ENCODE data around the gene UTS2B.
"Not testable (repeated sequence)": the region's sequence is repeated elsewhere in the genome, so short reads cannot be mapped to it uniquely, and the experiment has no call there.

UTS2B gene

DNA sequence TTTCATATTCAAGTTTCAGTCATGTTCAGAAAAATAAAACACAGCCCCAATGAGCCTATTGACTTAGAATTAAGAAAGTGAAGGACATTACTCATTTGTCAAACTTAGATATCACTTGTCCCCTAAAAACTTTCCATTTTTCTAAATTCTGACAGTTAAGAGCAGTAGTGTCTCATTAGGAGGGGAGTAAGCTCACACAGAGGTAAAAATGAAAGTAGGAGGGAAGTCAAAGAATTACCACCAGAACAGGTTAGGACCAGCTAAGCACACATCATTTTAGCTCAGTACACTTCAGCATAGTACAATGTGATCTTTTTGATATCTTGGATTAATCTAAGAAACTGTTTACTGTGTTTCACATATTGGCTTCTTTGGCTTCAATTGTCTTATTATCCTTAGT, 67.0 kb downstream of the UTS2B start:
- no peaks in the 10 kb centered on the region for H3K27me3 Mint-ChIP-seq
- intact Hi-C loops (cut with micrococcal nuclease): no loop called here
- peaks cover 11% of the 10 kb centered on the region for H3K9me3 Mint-ChIP-seq
- H3K4me1 Mint-ChIP-seq (ENCODE audit: low read depth): peaks cover 20% of the 10 kb centered on the region
- peak overlapping the region; percentile 34 for H3K27ac Mint-ChIP-seq
- peak overlapping the region; percentile 20 for H3K4me3 Mint-ChIP-seq
- no peaks in the 10 kb centered on the region for H3K36me3 Mint-ChIP-seq (ENCODE audit: low read depth)

DNA sequence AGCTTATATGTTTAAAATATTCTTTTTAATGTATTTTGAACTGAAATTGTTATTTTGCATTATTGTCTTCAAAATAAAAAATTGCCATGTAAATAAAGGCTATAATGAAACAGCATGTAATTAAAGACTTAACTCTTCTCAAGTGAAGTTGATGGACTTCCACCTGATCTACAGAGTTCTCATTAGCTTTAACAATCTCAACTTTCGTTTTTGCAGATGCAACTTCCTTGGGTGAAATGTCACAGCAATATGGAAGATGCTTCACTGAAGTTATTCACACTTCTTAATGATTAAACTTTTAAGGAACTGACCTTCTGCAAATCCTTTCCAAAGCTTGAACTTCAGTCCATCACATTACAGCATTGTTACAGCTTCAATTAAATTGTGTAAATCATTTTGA, 67.7 kb downstream of the UTS2B start:
- no peaks in the 10 kb centered on the region for H3K27me3 Mint-ChIP-seq
- H3K27ac Mint-ChIP-seq: no peak overlapping the region
- H3K4me1 Mint-ChIP-seq (ENCODE audit: low read depth): peaks cover 24% of the 10 kb centered on the region
- intact Hi-C loops (cut with micrococcal nuclease): no loop called here
- no peaks in the 10 kb centered on the region for H3K36me3 Mint-ChIP-seq (ENCODE audit: low read depth)
- no peak overlapping the region for H3K4me3 Mint-ChIP-seq
- peaks cover 6% of the 10 kb centered on the region for H3K9me3 Mint-ChIP-seq

DNA sequence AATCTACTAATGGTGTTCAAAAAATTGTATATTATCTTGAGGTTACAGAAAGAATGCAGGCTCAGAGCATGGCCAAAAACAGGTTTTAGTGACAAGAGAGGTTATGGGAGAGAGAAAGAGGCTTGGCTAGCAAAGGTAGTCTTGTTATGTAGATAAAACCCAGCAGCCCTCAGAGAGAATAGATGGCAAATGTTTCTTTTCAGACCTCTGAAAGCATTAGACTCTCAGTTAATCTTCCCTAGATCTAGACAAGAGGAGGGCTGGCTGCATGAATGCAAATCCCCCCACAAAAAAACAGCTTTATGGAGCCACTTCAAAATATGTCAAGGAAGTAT, 69.1 kb downstream of the UTS2B start:
- no peak overlapping the region for H3K27ac Mint-ChIP-seq
- intact Hi-C loops (cut with micrococcal nuclease): no loop called here
- H3K27me3 Mint-ChIP-seq: no peaks in the 10 kb centered on the region
- no peak overlapping the region for H3K4me3 Mint-ChIP-seq
- peaks cover 24% of the 10 kb centered on the region for H3K4me1 Mint-ChIP-seq (ENCODE audit: low read depth)
- H3K9me3 Mint-ChIP-seq: no peaks in the 10 kb centered on the region
- H3K36me3 Mint-ChIP-seq (ENCODE audit: low read depth): no peaks in the 10 kb centered on the region

DNA sequence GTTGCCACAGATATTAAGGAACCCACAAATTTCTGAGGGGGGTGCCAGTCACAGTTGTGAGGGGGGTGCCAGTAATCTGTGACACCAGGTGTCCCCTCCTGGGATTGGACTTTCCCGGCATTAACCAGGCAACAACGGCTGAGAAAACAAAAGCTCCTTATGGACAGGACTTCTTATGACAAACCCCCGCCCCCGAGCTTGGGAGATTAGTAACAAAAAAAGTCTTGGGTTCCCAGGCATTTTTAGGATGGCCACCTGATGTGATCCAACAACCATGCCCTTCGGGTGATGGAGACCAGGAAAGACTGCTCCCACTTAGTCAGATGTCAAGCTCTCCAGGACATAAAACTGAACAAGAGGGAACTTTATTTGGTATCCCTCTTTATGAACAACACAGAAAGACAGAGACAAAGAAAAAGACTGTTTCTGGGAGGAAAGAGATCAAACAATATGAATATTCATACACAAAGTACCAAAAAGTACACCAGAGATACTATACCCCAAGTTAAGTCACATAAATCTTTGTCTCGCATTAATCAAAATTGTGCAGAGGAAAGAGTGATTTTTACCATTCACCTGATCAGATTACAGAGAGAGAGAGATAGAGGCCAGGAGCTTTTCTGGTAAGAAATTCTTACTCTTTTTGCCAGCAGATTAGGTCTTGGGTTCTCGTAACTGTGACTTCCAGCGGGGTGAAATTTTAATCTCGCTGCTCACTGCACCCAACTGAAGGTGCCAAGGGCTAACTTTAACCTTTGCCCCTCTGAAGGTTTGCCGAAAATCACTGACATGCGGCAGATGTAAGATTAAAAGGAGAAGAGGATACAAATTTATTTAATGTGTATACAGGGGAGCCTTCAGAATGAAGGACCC, 69.7 kb downstream of the UTS2B start:
- H3K4me3 Mint-ChIP-seq: no peak overlapping the region
- H3K27ac Mint-ChIP-seq: no peak overlapping the region
- peaks cover 24% of the 10 kb centered on the region for H3K4me1 Mint-ChIP-seq (ENCODE audit: low read depth)
- intact Hi-C loops (cut with micrococcal nuclease): no loop called here
- H3K27me3 Mint-ChIP-seq: no peaks in the 10 kb centered on the region
- H3K36me3 Mint-ChIP-seq (ENCODE audit: low read depth): no peaks in the 10 kb centered on the region
- no peaks in the 10 kb centered on the region for H3K9me3 Mint-ChIP-seq

DNA sequence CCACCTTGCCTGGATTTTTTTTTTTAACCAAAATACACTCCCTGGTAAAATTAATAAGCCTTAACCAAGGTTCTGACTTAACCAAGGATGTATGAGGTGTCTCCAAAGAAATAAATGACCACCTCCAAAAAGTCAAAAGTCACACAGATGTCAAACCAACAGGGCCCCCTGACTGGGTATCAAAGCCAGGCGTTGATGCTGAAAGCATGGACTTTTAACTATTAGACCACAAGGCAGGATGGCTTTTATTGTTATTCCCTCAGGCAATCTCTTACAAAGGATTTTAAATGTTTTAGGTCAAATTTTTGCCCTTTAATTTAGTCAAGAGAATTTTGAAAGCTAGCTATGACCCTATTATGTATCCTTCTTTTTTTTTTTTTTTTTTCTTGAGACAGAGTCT, 70.8 kb downstream of the UTS2B start:
- H3K36me3 Mint-ChIP-seq (ENCODE audit: low read depth): no peaks in the 10 kb centered on the region
- no peaks in the 10 kb centered on the region for H3K9me3 Mint-ChIP-seq
- H3K27ac Mint-ChIP-seq: no peak overlapping the region
- no peak overlapping the region for H3K4me3 Mint-ChIP-seq
- no peaks in the 10 kb centered on the region for H3K27me3 Mint-ChIP-seq
- intact Hi-C loops (cut with micrococcal nuclease): no loop called here
- peaks cover 27% of the 10 kb centered on the region for H3K4me1 Mint-ChIP-seq (ENCODE audit: low read depth)

DNA sequence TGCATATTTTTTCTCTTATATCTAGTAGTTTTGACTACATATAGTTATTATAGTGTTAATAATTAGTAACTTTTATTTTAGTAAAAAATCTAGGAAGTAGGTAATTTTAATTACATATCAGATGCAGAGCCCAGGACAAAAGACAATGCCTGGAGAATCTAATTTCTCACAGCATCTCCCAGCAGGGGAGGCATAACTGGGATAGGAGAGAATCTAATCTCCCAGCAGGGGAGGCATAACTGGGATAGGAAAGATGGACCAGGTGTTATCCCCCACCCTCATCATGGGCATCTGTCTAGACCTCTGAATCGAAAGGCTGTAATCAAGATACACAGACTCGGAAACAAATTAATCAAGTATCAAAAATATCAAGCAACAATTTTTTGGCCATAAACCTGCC, 73.0 kb downstream of the UTS2B start:
- H3K4me3 Mint-ChIP-seq: no peak overlapping the region
- no peaks in the 10 kb centered on the region for H3K9me3 Mint-ChIP-seq
- H3K36me3 Mint-ChIP-seq (ENCODE audit: low read depth): no peaks in the 10 kb centered on the region
- H3K27me3 Mint-ChIP-seq: no peaks in the 10 kb centered on the region
- H3K4me1 Mint-ChIP-seq (ENCODE audit: low read depth): peaks cover 28% of the 10 kb centered on the region
- H3K27ac Mint-ChIP-seq: no peak overlapping the region
- intact Hi-C loops (cut with micrococcal nuclease): no loop called here

DNA sequence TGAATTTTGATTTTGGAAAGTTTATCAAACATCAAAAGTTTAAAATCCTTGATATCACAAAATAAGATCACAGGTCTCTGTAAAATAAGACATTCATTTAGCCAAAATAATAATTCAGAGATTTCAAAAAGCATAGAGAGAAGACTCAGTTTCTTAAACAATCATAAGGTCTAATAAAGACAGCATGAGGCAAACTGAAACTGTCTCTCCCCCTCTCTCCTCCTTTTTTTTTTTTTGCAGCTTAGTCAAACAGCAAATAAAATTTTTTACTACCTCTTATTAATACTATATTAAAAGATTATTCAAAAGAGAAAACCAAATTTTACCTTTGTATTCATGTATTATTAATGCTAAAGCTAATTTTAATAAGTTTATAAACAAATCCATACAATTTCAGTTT, 73.9 kb downstream of the UTS2B start:
- no peak overlapping the region for H3K4me3 Mint-ChIP-seq
- peaks cover 28% of the 10 kb centered on the region for H3K4me1 Mint-ChIP-seq (ENCODE audit: low read depth)
- intact Hi-C loops (cut with micrococcal nuclease): no loop called here
- H3K27me3 Mint-ChIP-seq: no peaks in the 10 kb centered on the region
- H3K9me3 Mint-ChIP-seq: no peaks in the 10 kb centered on the region
- H3K36me3 Mint-ChIP-seq (ENCODE audit: low read depth): no peaks in the 10 kb centered on the region
- H3K27ac Mint-ChIP-seq: no peak overlapping the region

DNA sequence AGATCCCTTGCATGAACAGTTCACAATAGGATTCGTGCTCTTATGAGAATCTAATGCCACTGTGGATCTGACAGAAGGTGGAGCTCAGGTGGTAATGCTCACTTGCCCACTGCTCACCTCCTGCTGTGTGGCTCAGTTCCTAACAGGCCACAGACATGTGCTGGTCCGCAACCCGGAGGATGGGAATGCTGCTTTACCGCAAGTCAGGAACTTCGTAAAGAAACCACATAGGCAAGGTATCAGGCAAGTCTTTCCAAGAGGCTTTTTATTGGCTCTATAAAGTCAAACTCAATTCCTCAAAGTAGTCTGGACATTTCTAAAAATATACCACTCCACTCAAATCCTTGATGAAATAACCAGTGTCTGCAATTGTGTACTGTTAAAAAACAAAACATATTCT, 75.2 kb downstream of the UTS2B start:
- Mint-ChIP-seq H3K27me3 (no peaks in the 10 kb centered on the region), H3K4me1 (ENCODE audit: low read depth) (peaks cover 28% of the 10 kb centered on the region), H3K4me3 (no peak overlapping the region), H3K9me3 (no peaks in the 10 kb centered on the region), H3K27ac (no peak overlapping the region), H3K36me3 (ENCODE audit: low read depth) (no peaks in the 10 kb centered on the region)
- intact Hi-C loops (cut with micrococcal nuclease): no loop called here

DNA sequence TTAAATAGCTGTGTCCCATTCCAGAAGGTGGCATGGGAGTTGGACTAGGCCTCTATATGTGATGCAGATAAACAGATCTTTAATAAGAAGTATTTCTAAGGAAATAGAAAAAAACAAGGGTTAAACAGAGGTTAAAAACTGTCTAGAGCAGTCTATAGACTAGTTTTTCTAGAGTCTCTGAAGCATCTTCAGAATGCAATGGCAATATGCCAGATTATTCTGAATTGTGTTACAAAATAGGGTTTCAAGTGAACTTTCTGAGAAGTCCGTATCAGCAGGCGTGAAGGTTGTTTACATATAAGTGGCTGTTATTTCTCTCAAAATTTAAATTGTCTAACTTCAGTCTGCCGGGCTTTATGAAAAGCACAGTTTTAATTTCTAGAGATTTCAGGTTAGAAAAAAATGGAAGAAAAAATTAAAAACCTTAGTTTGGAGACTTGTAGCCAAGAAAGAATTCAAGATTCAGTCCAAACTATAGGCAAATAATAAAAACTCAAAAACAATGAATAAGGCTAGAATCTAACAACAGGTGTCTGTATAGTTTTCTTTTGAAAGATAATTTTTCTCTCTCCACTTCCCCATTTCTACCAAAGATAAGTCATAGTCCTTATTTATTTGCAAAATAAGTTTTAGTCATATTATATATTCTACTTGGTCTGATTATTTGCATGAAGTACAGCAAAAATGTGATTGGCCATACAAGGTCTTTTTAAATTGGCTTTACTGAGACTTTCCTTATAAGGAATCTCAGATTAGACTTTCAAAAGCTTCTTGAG, 76.0 kb downstream of the UTS2B start:
- Mint-ChIP-seq H3K4me3 (no peak overlapping the region), H3K36me3 (ENCODE audit: low read depth) (no peaks in the 10 kb centered on the region), H3K4me1 (ENCODE audit: low read depth) (peaks cover 28% of the 10 kb centered on the region), H3K27me3 (no peaks in the 10 kb centered on the region), H3K9me3 (no peaks in the 10 kb centered on the region), H3K27ac (no peak overlapping the region)
- intact Hi-C loops (cut with micrococcal nuclease): no loop called here

DNA sequence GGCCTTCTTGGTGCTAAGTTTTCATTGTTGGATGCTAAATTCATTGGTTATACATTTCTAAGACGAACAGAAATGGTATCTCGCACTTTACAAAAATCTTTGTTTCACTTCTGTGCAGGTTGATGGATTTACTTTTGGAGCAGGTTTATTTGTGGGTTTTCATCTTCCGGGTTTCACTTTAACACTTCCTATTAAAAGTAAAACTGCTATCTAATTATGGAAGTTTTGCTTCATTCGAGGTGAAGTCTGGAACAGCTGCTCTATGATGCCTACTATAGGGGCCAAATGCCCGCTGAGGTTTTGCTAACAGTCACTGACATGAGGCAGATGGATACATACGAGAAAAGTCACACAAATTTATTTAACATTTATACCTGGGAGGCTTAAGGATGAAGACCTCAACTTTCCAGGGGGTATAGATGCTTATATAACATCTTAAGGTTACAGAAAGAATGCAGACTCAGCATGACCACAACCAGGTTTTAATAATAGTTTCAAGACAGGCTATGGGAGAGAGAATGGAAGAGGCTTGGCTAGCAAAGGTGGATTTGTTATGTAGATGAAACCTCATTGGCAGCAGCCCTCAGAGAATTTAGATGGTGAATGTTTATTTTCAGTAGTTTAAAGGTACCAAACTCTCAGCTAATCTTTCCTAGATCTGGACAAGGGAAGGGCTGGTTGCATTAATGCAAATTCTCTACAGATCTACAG, 77.1 kb downstream of the UTS2B start:
- no peaks in the 10 kb centered on the region for H3K9me3 Mint-ChIP-seq
- H3K4me1 Mint-ChIP-seq (ENCODE audit: low read depth): peaks cover 17% of the 10 kb centered on the region
- H3K4me3 Mint-ChIP-seq: no peak overlapping the region
- intact Hi-C loops (cut with micrococcal nuclease): no loop called here
- H3K36me3 Mint-ChIP-seq (ENCODE audit: low read depth): no peaks in the 10 kb centered on the region
- no peaks in the 10 kb centered on the region for H3K27me3 Mint-ChIP-seq
- H3K27ac Mint-ChIP-seq: no peak overlapping the region

DNA sequence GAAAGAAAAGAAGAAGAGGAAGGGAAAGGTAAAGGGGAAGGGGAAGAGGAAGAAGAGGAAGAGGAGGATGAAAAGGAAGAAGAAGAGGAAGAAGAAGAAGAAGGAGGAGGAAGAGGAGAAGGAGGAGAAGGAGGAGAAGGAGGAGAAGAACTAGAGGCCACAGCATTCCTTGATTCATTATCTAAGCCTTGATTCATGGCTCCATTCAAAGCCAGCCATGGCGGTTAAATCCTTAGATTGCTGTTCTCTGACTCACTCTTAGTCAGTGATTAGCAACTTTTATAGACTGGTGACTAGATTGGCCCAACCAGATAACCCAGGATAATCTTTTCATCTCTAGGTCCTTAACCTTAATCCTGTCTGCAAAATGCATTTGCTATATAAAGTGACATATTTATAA, 83.7 kb downstream of the UTS2B start:
- intact Hi-C loops (cut with micrococcal nuclease): loop anchor here (5.0 kb wide), 1 partner anchor 36 kb away; no protein-coding TSS in a partner anchor
- Mint-ChIP-seq H3K27ac (peak overlapping the region; percentile 79), H3K4me1 (ENCODE audit: low read depth) (peaks cover 12% of the 10 kb centered on the region), H3K36me3 (ENCODE audit: low read depth) (peaks cover 6% of the 10 kb centered on the region), H3K4me3 (no peak overlapping the region), H3K27me3 (no peaks in the 10 kb centered on the region), H3K9me3 (peaks cover 10% of the 10 kb centered on the region)

DNA sequence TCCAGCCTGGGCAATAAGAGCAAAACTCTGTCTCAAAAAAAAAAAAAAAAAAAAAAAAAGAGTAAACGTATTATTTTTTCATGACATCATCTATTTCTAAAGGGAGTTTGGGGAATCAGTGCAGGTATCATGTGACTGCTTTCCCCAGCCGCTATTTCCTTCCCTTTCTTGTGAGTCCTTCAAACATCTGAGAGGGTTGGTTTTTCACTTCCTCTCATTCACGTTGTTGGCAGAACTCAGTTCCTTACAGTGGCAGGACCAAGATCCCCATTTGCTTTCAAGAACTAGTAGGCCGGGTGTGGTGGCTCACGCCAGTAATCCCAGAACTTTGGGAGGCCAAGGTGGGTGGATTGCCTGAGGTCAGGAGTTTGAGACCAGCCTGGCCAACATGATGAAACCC, 84.3 kb downstream of the UTS2B start:
- not testable (repeated sequence) for H3K4me3 Mint-ChIP-seq; H3K27me3 Mint-ChIP-seq; H3K9me3 Mint-ChIP-seq; H3K36me3 Mint-ChIP-seq (ENCODE audit: low read depth)
- peaks cover 12% of the 10 kb centered on the region for H3K4me1 Mint-ChIP-seq (ENCODE audit: low read depth)
- H3K27ac Mint-ChIP-seq: peak overlapping the region; percentile 79
- intact Hi-C loops (cut with micrococcal nuclease): loop anchor here (5.0 kb wide), 1 partner anchor 36 kb away; no protein-coding TSS in a partner anchor

DNA sequence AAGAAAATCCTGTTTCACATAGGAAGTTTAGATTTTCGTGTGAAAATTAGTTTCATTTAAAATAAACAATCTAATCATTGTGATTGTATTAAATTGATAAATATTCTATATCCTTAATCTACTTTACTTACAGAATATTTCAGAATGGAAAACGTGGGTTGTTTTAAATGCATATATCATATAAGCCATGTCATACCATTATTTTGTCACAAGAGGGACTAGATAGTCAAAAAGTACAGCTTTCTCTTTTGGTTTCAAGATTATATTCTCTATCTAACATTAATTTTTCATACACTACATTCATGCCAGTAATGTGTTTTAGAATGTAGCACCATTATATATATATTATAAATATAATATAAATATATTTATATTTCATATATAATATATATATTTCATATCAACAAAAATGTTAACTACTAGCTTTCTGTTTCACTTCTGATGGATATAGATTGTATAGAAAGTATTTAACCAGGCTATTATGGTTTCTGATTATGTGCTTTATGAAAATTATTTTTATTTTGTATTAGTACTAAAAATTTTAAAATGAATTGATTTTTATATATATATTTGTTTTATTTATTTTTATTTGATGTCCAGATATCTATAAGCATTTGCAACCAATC, 86.0 kb downstream of the UTS2B start:
- no peak overlapping the region for H3K4me3 Mint-ChIP-seq
- H3K9me3 Mint-ChIP-seq: peaks cover 10% of the 10 kb centered on the region
- H3K36me3 Mint-ChIP-seq (ENCODE audit: low read depth): peaks cover 6% of the 10 kb centered on the region
- intact Hi-C loops (cut with micrococcal nuclease): loop anchor here (5.0 kb wide), 1 partner anchor 88 kb away; the partner anchor contains the start of gene UTS2B
- no peaks in the 10 kb centered on the region for H3K27me3 Mint-ChIP-seq
- no peak overlapping the region for H3K27ac Mint-ChIP-seq
- H3K4me1 Mint-ChIP-seq (ENCODE audit: low read depth): peaks cover 12% of the 10 kb centered on the region
